ENCODE data around the gene UNC45A.

DNA sequence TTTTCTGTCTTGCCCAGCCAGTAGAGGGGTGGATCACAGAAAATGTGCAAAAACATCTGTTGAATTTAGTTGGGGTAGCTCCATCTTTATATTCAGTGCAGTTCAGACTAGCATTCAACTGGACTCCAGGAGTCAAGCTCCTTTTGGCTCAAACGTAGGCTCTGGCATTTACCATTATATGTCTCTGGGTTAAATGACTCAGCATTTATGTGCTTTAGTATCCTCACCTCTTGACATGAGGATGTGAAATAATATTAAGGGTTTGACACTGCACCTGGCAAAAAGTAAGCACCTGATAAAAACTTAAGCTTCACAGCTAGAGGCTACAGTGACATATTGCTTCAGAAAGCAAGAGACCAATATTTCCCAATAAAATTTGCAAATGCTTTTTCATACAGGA is 44.5 kb downstream of the UNC45A start:
- TF ChIP-seq, protein P1, sequence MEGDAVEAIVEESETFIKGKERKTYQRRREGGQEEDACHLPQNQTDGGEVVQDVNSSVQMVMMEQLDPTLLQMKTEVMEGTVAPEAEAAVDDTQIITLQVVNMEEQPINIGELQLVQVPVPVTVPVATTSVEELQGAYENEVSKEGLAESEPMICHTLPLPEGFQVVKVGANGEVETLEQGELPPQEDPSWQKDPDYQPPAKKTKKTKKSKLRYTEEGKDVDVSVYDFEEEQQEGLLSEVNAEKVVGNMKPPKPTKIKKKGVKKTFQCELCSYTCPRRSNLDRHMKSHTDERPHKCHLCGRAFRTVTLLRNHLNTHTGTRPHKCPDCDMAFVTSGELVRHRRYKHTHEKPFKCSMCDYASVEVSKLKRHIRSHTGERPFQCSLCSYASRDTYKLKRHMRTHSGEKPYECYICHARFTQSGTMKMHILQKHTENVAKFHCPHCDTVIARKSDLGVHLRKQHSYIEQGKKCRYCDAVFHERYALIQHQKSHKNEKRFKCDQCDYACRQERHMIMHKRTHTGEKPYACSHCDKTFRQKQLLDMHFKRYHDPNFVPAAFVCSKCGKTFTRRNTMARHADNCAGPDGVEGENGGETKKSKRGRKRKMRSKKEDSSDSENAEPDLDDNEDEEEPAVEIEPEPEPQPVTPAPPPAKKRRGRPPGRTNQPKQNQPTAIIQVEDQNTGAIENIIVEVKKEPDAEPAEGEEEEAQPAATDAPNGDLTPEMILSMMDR (IDR thresholded peaks at IDR 0.05): no peak
- TF ChIP-seq POLR2A (IDR thresholded peaks at IDR 0.05): no peak
